Epithelial cell of esophagus (primary cell): Measurements from ENCODE around the gene ACVR1.
A peak's percentile ranks its signal among the peaks of the same experiment; 100 is the strongest.

Experiments
- DNase-seq: peaks from one replicate; pipeline ENCODE4 v3.0.0; 2010; ENCODE audit warnings: low read depth
- H3K4me3 ChIP-seq: 2 replicates; pipeline ENCODE4 v1.5.1; 2011; ENCODE audit warnings: mild to moderate bottlenecking, low read length, control low read depth
- TF ChIP-seq, protein P1 (sequence below): IDR thresholded peaks from 2 replicates; pipeline ENCODE4 v1.5.1; 2011; ENCODE audit warnings: low read depth, mild to moderate bottlenecking, low read length, control low read depth, inconsistent platforms; ENCODE audit not compliant: insufficient read depth; ENCODE audit errors: missing control alignments

ACVR1 gene

DNA sequence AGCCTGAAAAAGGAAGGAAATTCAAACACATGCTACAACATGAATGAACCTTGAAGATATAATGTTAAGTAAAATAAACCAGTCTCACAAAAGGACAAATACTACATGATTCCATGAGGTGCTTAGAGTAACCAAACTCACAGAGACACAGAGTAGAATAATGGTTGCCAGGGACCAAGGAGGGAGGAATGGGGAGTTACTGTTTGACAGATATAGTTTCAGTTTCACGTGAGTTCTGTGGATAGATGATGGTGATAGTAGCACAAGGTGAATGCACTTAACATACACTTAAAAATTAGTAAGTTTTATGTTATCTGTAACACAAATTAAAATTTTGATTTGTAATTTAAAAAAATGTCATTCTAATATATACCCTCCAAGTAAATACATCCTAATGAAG, 140.6 kb downstream of the ACVR1 start:
- no peak for DNase-seq
- TF ChIP-seq, protein P1, sequence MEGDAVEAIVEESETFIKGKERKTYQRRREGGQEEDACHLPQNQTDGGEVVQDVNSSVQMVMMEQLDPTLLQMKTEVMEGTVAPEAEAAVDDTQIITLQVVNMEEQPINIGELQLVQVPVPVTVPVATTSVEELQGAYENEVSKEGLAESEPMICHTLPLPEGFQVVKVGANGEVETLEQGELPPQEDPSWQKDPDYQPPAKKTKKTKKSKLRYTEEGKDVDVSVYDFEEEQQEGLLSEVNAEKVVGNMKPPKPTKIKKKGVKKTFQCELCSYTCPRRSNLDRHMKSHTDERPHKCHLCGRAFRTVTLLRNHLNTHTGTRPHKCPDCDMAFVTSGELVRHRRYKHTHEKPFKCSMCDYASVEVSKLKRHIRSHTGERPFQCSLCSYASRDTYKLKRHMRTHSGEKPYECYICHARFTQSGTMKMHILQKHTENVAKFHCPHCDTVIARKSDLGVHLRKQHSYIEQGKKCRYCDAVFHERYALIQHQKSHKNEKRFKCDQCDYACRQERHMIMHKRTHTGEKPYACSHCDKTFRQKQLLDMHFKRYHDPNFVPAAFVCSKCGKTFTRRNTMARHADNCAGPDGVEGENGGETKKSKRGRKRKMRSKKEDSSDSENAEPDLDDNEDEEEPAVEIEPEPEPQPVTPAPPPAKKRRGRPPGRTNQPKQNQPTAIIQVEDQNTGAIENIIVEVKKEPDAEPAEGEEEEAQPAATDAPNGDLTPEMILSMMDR, result no peak

DNA sequence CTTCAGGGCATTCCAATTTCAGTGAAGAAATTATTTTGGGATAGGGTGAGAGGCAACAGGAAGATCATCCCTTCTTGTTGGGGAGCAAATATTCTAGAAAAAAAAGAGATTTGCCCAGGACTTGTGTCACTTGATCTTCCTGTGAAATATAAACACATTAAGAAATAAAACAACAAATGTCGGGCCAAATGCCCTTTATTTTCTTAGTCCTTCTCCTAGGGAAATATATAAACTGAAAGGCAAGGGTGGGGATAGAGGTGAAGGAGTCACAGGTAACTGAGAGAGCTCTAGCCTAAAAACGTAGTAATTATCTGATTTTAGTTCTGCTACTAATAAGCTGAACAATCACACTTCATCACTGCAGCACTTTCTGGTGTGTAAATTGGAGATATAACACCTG, 142.9 kb downstream of the ACVR1 start:
- no peak for DNase-seq
- TF ChIP-seq, protein P1, result no peak
- H3K4me3 ChIP-seq, result no peak overlapping the region

More for the DNA sequence above, 140.6 kb downstream of the ACVR1 start:
- no peak overlapping the region for H3K4me3 ChIP-seq

DNA sequence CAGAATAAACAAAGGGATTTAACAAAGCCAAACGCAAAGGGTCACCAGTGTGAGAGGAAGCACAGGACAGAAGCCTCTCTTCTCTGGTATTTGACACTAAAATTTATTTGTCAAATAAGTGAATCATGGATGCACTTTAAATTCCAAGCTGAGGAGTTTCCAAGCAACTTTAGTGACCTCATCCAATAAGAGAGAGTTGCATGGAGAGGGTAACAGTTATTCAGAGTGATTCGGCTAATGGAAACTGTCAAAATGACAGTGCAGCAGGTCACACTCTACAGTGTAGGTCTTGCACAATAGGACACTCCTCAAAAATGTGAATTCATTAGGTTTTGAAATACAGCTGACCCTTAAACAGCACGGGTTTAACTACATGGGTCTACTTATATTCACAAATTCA, 143.5 kb downstream of the ACVR1 start:
- no peak for DNase-seq
- no peak overlapping the region for H3K4me3 ChIP-seq

DNA sequence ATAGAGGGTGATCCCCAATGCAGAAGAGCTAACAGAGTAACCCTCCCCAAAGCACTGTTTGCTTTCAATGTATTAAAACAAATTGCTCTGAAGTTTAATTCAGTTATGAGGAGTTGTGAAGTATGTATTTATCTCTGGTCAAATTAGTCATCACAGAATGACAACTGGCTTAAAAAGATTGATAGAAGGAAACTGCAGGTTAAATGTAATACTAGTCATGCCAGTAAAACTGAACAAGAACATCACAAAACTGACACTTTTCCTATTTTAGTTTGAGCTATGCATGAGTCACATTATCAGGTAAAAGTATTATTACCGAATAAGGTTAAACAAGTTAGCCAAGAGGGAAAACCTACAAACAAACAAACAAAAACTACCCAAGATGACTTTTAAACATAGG, 148.4 kb downstream of the ACVR1 start:
- no peak overlapping the region for H3K4me3 ChIP-seq
- DNase-seq, result peak; percentile 19
- TF ChIP-seq, protein P1, result no peak

More for the DNA sequence above, 143.5 kb downstream of the ACVR1 start:
- TF ChIP-seq, protein P1, result no peak

DNA sequence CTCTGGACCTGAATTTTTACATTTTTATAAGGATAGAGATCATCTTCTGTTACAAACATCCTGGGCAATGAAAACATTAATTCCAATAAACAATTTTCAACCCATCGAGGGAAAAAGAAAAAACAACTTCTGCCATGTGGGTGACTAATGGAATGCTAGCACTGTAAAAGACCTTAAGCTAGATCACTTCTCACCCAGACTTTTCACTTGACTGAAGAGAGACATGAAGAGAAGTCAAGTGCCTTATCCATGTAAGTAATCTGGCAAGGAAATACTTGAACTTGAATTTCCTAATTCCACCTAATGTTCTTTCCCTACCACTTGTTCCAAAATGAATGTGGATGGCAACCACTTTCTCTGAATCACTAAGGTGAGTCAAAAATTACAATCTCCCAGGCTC, 149.2 kb downstream of the ACVR1 start:
- no peak overlapping the region for H3K4me3 ChIP-seq

DNA sequence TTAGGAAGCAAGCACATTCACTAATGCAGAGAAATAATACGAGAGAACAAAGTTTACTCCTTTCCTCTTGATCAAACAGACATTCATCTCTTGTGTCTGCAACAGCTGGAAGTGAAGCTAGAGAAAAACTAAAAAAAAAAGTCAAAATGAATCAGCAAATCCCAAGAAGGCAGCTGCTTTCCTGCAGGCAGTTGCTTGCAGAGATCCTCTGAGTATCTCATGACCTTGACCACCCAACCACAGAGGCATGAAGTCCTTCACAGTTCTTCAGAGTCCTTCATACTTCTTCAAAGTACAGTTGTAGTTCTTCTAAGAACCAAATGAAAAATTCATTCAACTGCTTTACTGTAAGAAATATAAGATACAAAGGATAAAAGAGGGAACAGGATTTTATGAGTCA, 150.3 kb downstream of the ACVR1 start:
- H3K4me3 ChIP-seq, result no peak overlapping the region
- no peak for DNase-seq
- TF ChIP-seq, protein P1, result no peak

More for the DNA sequence above, 149.2 kb downstream of the ACVR1 start:
- TF ChIP-seq, protein P1, result no peak
- peak; percentile 39 for DNase-seq

DNA sequence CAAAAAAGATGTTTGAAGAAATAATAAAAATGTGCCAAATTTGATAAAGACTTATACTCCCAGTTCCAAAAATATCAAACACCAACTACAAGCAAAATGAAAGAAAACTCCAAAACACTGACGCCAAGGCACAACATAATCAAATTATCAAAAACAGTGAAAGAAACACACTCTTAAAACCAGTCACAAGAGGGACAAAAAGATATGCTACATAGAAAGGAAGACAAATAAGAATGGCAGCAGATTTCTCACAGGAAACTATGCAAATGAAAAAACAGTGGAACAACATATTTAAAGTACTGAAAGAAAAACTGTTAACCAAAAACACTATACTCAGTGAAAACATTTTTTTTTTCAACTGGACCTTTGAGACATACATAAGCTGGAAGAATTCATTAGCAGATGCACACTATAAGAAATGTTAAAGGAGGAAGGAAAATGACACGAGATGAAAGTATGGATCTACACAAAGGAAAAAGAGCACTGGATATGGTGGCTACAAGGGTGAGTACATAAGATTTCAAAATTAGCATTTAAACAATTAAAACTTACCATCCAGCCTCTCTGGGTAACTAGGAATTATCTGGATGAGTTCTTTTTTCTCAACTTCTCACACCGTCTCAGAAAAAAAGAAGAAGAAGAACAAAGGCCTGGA, 153.4 kb downstream of the ACVR1 start:
- H3K4me3 ChIP-seq, result no peak overlapping the region
- TF ChIP-seq, protein P1, result no peak
- peak; percentile 7 for DNase-seq
